ENCODE data around the gene SLC16A8. TPM values are rescaled to one million over a fixed set of nuclear protein-coding genes. Genes with fewer than 3 reads are reported as not detected.
A peak's percentile ranks its signal among the peaks of the same experiment; 100 is the strongest.

SLC16A8 gene
- total RNA-seq, 4 donors from 2014 or later = 1.4 TPM; not detected in 3

GRCh38 chr22:38114484-38115398 lies 30.8 kb upstream of the SLC16A8 start:
- TF ChIP-seq CTCF (IDR thresholded peaks at IDR 0.05) (peak; percentile 82 to 89 (median 86)), POLR2A (IDR thresholded peaks at IDR 0.05) (no peak)
- intact Hi-C loops (cut with DNase I; ENCODE audit: low total_unique reads) = no loop called here
- no peaks in the 10 kb centered on the region for H3K4me1 ChIP-seq
- DNase-seq = peak; percentile 80 to 83
- H3K9me3 ChIP-seq = no peaks in the 10 kb centered on the region
- H3K27me3 ChIP-seq = no peaks in the 10 kb centered on the region
- H3K36me3 ChIP-seq = no peaks in the 10 kb centered on the region
- no peak overlapping the region for H3K4me3 ChIP-seq
- H3K27ac ChIP-seq = no peak overlapping the region

- Histone ChIP-seq H3K9me3 (no peaks in the 10 kb centered on the region), H3K36me3 (no peaks in the 10 kb centered on the region), H3K4me3 (no peak overlapping the region), H3K27me3 (no peaks in the 10 kb centered on the region), H3K27ac (no peak overlapping the region), H3K4me1 (no peaks in the 10 kb centered on the region)
- DNase-seq = no peak
- intact Hi-C loops (cut with DNase I; ENCODE audit: low total_unique reads) = no loop called here
- no peak for TF ChIP-seq POLR2A (IDR thresholded peaks at IDR 0.05)
- TF ChIP-seq CTCF (IDR thresholded peaks at IDR 0.05) = no peak
Measured at GRCh38 chr22:38112381-38112780, 28.4 kb upstream of the SLC16A8 start.

GRCh38 chr22:38111925-38112355 lies 28.0 kb upstream of the SLC16A8 start:
- DNase-seq = no peak
- H3K4me3 ChIP-seq = no peak overlapping the region
- no peaks in the 10 kb centered on the region for H3K4me1 ChIP-seq
- H3K36me3 ChIP-seq = no peaks in the 10 kb centered on the region
- TF ChIP-seq CTCF (IDR thresholded peaks at IDR 0.05) = no peak
- no peak for TF ChIP-seq POLR2A (IDR thresholded peaks at IDR 0.05)
- H3K27me3 ChIP-seq = no peaks in the 10 kb centered on the region
- intact Hi-C loops (cut with DNase I; ENCODE audit: low total_unique reads) = no loop called here
- H3K27ac ChIP-seq = no peak overlapping the region
- H3K9me3 ChIP-seq = no peaks in the 10 kb centered on the region

- no peaks in the 10 kb centered on the region for H3K4me1 ChIP-seq
- H3K4me3 ChIP-seq = no peak overlapping the region
- intact Hi-C loops (cut with DNase I; ENCODE audit: low total_unique reads) = no loop called here
- H3K27me3 ChIP-seq = no peaks in the 10 kb centered on the region
- no peaks in the 10 kb centered on the region for H3K9me3 ChIP-seq
- no peaks in the 10 kb centered on the region for H3K36me3 ChIP-seq
- no peak for DNase-seq
- TF ChIP-seq POLR2A (IDR thresholded peaks at IDR 0.05) (no peak), CTCF (IDR thresholded peaks at IDR 0.05) (no peak)
- no peak overlapping the region for H3K27ac ChIP-seq
Measured at GRCh38 chr22:38110863-38111852, 27.2 kb upstream of the SLC16A8 start.

All from uterus (tissue), 4 donors.